ENCODE data around the gene METTL1.
A peak's percentile ranks its signal among the peaks of the same experiment; 100 is the strongest.

Gene METTL1

GRCh38 chr12:57754411-57755193 lies 17.3 kb downstream of the METTL1 start, which contains the start of gene MARCHF9:
MARCHF9 (plus strand) TSS chr12:57755103; CDS start chr12:57755529, 426 bp downstream.
- peak; percentile 54 to 65 for DNase-seq (ENCODE audit: low read depth in 2 of 2, low spot score in 1 of 2)

GRCh38 chr12:57753756-57754337 lies 18.1 kb downstream of the METTL1 start:
- DNase-seq (ENCODE audit: low read depth in 2 of 2, low spot score in 1 of 2): no peak

GRCh38 chr12:57752668-57753000 lies 19.3 kb downstream of the METTL1 start:
- no peak for DNase-seq (ENCODE audit: low read depth in 2 of 2, low spot score in 1 of 2)

GRCh38 chr12:57751788-57752667 lies 19.9 kb downstream of the METTL1 start, which contains the start of gene CDK4:
CDK4 (minus strand) TSS chr12:57752310; CDS start chr12:57751717, 593 bp downstream.
- DNase-seq (ENCODE audit: low read depth in 2 of 2, low spot score in 1 of 2): peak; percentile 93 to 99

GRCh38 chr12:57751432-57751787 lies 20.5 kb downstream of the METTL1 start:
- DNase-seq (ENCODE audit: low read depth in 2 of 2, low spot score in 1 of 2): no peak

GRCh38 chr12:57750561-57751431 lies 21.1 kb downstream of the METTL1 start:
- no peak for DNase-seq (ENCODE audit: low read depth in 2 of 2, low spot score in 1 of 2)

GRCh38 chr12:57749061-57749460 lies 22.8 kb downstream of the METTL1 start:
- DNase-seq (ENCODE audit: low read depth in 2 of 2, low spot score in 1 of 2): no peak

- no peak for DNase-seq (ENCODE audit: low read depth in 2 of 2, low spot score in 1 of 2)
Measured at GRCh38 chr12:57746025-57746424, 25.9 kb downstream of the METTL1 start.

GRCh38 chr12:57745485-57745881 lies 26.4 kb downstream of the METTL1 start:
- DNase-seq (ENCODE audit: low read depth in 2 of 2, low spot score in 1 of 2): no peak

- DNase-seq (ENCODE audit: low read depth in 2 of 2, low spot score in 1 of 2): peak; percentile 91
Measured at GRCh38 chr12:57744777-57745484, 27.0 kb downstream of the METTL1 start, which contains the start of gene TSPAN31. TSPAN31 (plus strand) TSS chr12:57745039; CDS start chr12:57745155, 116 bp downstream.

- DNase-seq (ENCODE audit: low read depth in 2 of 2, low spot score in 1 of 2): peak in 1 of 2 donors; percentile 56
Measured at GRCh38 chr12:57744194-57744776, 27.6 kb downstream of the METTL1 start.

GRCh38 chr12:57743769-57744168 lies 28.1 kb downstream of the METTL1 start:
- no peak for DNase-seq (ENCODE audit: low read depth in 2 of 2, low spot score in 1 of 2)

GRCh38 chr12:57741844-57742738 lies 29.8 kb downstream of the METTL1 start:
- DNase-seq (ENCODE audit: low read depth in 2 of 2, low spot score in 1 of 2): peak; percentile 58 to 68

GRCh38 chr12:57741413-57741789 lies 30.5 kb downstream of the METTL1 start:
- no peak for DNase-seq (ENCODE audit: low read depth in 2 of 2, low spot score in 1 of 2)

- peak; percentile 42 to 63 for DNase-seq (ENCODE audit: low read depth in 2 of 2, low spot score in 1 of 2)
Measured at GRCh38 chr12:57740656-57741412, 31.1 kb downstream of the METTL1 start.

- DNase-seq (ENCODE audit: low read depth in 2 of 2, low spot score in 1 of 2): no peak
Measured at GRCh38 chr12:57739914-57740538, 31.9 kb downstream of the METTL1 start.

- no peak for DNase-seq (ENCODE audit: low read depth in 2 of 2, low spot score in 1 of 2)
Measured at GRCh38 chr12:57739387-57739786, 32.5 kb downstream of the METTL1 start.

Measured in stimulated activated CD8-positive, alpha-beta memory T cell treated with anti-CD3 and anti-CD28 coated beads, Interleukin-4, amount 100 ng/mL, for 4 hours (primary cell).